OCI-LY7 (cell line): ENCODE measurements around the gene STXBP6. TPM values are rescaled to one million over a fixed set of nuclear protein-coding genes. Genes with fewer than 3 reads are reported as not detected.

Source experiments
- BruUV-seq: library from RNA; stranded (reverse); fragments of 400-500 nt; replicated peaks from 2 replicates; lab custom pipeline; 2021; lab: Mats Ljungman, UMichigan
- CTCF ChIA-PET: fragments of 300-600 bp; sonication (Branson Sonifier 250); formaldehyde crosslinking; loops from one replicate; lab custom pipeline; 2022; ENCODE audit warnings: antibody characterized with exemption; ENCODE audit not compliant: unreplicated experiment; lab: Charles Lee
- POLR2A ChIA-PET: fragments of 300-600 bp; sonication (Branson Sonifier 250); formaldehyde crosslinking; loops from one replicate; lab custom pipeline; 2022; ENCODE audit warnings: antibody characterized with exemption; lab: Charles Lee
- DNase-seq: peaks from one replicate; pipeline ENCODE4 v3.0.0-alpha.2; 2015; ENCODE audit warnings: low spot score
- H2AFZ ChIP-seq: fragments of 200-600 bp; sonication (generic), shearing (Covaris generic); 2 replicates; pipeline ENCODE4 v1.6.1; 2014; ENCODE audit warnings: mild to moderate bottlenecking, antibody characterized with exemption, low read length, moderate library complexity
- H3K27ac ChIP-seq: fragments of 200-600 bp; sonication (generic); 2 replicates; pipeline ENCODE4 v1.5.1; 2014; ENCODE audit warnings: mixed run types, low read depth, mild to moderate bottlenecking, moderate library complexity, low read length, inconsistent platforms; ENCODE audit not compliant: poor library complexity, severe bottlenecking
- H3K36me3 ChIP-seq: fragments of 200-600 bp; sonication (generic); 2 replicates; pipeline ENCODE4 v1.6.1; 2014; ENCODE audit warnings: mild to moderate bottlenecking, antibody characterized with exemption, low read length, moderate library complexity, mixed read lengths; ENCODE audit not compliant: insufficient read depth
- H3K4me1 ChIP-seq: fragments of 200-600 bp; sonication (generic); 2 replicates; pipeline ENCODE4 v1.5.1; 2014; ENCODE audit warnings: mild to moderate bottlenecking, low read length; ENCODE audit not compliant: insufficient read depth, poor library complexity, severe bottlenecking
- H3K4me2 ChIP-seq: fragments of 200-600 bp; sonication (generic); 2 replicates; pipeline ENCODE4 v1.6.1; 2014; ENCODE audit warnings: mild to moderate bottlenecking, low read length
- H3K4me3 ChIP-seq: fragments of 200-600 bp; sonication (generic); 2 replicates; pipeline ENCODE4 v1.5.1; 2014; ENCODE audit warnings: mild to moderate bottlenecking, low read depth, low read length; ENCODE audit not compliant: poor library complexity, severe bottlenecking
- H3K79me2 ChIP-seq: fragments of 200-600 bp; sonication (generic); 2 replicates; pipeline ENCODE4 v1.6.1; 2016; ENCODE audit warnings: low read depth, mild to moderate bottlenecking, low read length, moderate library complexity, mixed read lengths; ENCODE audit not compliant: insufficient read depth
- H3K9me2 ChIP-seq: fragments of 200-600 bp; sonication (generic); 2 replicates; pipeline ENCODE4 v1.6.1; 2016; ENCODE audit warnings: mild to moderate bottlenecking, low read length, mixed read lengths; ENCODE audit not compliant: insufficient read depth
- H3K9me3 ChIP-seq: fragments of 200-600 bp; sonication (generic); 2 replicates; pipeline ENCODE4 v1.6.1; 2014; ENCODE audit warnings: mild to moderate bottlenecking, mixed run types, low read length, mixed read lengths
- H4K20me1 ChIP-seq: fragments of 200-600 bp; sonication (generic); 2 replicates; pipeline ENCODE4 v1.6.1; 2014; ENCODE audit warnings: mild to moderate bottlenecking, antibody characterized with exemption, low read length, moderate library complexity, mixed read lengths; ENCODE audit not compliant: insufficient read depth
- EZH2phosphoT487 ChIP-seq: fragments of 200-600 bp; sonication (generic); IDR thresholded peaks from 2 replicates; pipeline ENCODE4 v1.6.1; 2018; ENCODE audit warnings: low read depth, borderline replicate concordance, mild to moderate bottlenecking, mixed run types, antibody characterized with exemption, low read length, moderate library complexity, mixed read lengths
- intact Hi-C: fragments of 100-400 bp; cut with micrococcal nuclease; formaldehyde crosslinking; loops from one replicate; pipeline ENCODE4 v1.10.0; 2022; ENCODE audit not compliant: unreplicated experiment
- total RNA-seq, 2 experiments: library from RNA; depleted of rRNA in 1 of 2; stranded (reverse); fragments of >200 nt in 1 of 2; shearing (Covaris generic) in 1 of 2; gene quantifications; 2 replicates each; pipeline ENCODE4 v1.2.3, GENCODE V29; 2014 to 2022
- TF ChIP-seq, protein P1 (sequence below): fragments of 200-600 bp; sonication (generic); conservative IDR thresholded peaks from 2 replicates; pipeline ENCODE4 v1.5.1; 2014; ENCODE audit warnings: mild to moderate bottlenecking, antibody characterized with exemption, low read length, moderate library complexity, mixed read lengths

STXBP6 gene
- total RNA-seq, 2 experiments from 2014 or later: 0.48 TPM; not detected in 1

DNA sequence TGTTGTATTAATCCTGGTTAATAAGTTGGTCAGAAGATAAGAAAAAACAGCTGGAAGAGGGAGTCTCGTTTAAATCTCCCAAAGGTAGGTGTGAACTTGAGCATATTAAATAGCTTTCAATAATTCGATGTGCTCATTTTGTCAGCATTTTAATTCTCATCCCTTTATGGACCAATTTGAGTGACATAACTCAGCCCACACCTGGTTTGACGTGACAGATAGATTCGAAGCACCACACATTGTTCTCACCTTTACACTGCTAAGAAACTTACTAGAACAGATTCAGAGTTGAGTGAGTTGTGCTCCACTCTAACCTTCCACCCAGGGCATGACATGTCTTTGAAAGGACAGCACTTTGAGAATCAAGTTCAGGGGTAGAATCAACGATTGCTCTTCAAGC is 254.5 kb downstream of the STXBP6 start:
- no peaks in the 10 kb centered on the region for H3K9me3 ChIP-seq
- H2AFZ ChIP-seq: no peak overlapping the region
- no peaks in the 10 kb centered on the region for H3K4me1 ChIP-seq
- no peak for DNase-seq
- no peak overlapping the region for H3K4me2 ChIP-seq
- H3K79me2 ChIP-seq: no peaks in the 10 kb centered on the region
- no peak for TF ChIP-seq EZH2phosphoT487
- TF ChIP-seq, protein P1, sequence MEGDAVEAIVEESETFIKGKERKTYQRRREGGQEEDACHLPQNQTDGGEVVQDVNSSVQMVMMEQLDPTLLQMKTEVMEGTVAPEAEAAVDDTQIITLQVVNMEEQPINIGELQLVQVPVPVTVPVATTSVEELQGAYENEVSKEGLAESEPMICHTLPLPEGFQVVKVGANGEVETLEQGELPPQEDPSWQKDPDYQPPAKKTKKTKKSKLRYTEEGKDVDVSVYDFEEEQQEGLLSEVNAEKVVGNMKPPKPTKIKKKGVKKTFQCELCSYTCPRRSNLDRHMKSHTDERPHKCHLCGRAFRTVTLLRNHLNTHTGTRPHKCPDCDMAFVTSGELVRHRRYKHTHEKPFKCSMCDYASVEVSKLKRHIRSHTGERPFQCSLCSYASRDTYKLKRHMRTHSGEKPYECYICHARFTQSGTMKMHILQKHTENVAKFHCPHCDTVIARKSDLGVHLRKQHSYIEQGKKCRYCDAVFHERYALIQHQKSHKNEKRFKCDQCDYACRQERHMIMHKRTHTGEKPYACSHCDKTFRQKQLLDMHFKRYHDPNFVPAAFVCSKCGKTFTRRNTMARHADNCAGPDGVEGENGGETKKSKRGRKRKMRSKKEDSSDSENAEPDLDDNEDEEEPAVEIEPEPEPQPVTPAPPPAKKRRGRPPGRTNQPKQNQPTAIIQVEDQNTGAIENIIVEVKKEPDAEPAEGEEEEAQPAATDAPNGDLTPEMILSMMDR: no peak
- no peak overlapping the region for H3K4me3 ChIP-seq
- ChIA-PET POLR2A (no interaction called here), CTCF (no interaction called here)
- no peaks in the 10 kb centered on the region for H3K9me2 ChIP-seq
- BruUV-seq: no TSS peak
- H3K36me3 ChIP-seq: no peaks in the 10 kb centered on the region
- intact Hi-C loops: no loop called here
- H4K20me1 ChIP-seq: no peaks in the 10 kb centered on the region
- no peak overlapping the region for H3K27ac ChIP-seq

DNA sequence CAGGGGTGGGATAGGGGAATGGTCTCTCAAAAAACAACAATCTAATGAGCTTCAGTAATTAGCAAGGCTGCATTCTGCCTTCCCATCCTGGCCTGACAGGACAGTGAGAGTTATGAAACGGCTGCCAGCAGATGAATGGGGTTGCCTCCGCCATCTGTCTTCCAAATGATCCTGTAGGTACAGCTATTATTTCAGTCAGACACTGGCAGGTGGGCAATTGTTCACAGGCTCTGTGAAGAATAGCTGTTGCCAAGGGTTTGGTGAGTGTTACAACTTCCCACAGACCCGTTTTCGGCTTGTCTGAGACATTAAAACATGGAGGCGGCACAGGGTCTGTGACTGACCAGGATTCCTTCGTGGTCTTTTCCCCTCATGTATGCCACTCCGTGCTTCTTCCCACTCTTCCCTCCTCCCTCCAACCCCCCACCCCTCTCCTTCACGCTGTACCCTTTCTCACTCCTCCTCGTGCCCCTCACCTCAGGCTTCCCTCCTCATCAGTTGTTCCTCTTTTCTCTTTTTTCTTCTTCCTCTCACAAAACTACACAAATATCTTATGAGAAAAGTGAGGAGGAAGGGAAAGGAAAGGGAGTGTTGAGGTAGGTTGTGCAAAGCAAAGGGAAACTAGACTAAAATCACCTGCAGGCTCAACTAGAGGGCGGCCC is 255.2 kb downstream of the STXBP6 start:
- no peak for DNase-seq
- H3K4me3 ChIP-seq: no peak overlapping the region
- H3K9me3 ChIP-seq: no peaks in the 10 kb centered on the region
- H3K9me2 ChIP-seq: no peaks in the 10 kb centered on the region
- no peaks in the 10 kb centered on the region for H3K79me2 ChIP-seq
- ChIA-PET CTCF (no interaction called here), POLR2A (no interaction called here)
- H2AFZ ChIP-seq: no peak overlapping the region
- intact Hi-C loops: no loop called here
- TF ChIP-seq, protein P1: no peak
- no TSS peak for BruUV-seq
- no peak overlapping the region for H3K27ac ChIP-seq
- H3K4me2 ChIP-seq: no peak overlapping the region
- H4K20me1 ChIP-seq: no peaks in the 10 kb centered on the region
- no peaks in the 10 kb centered on the region for H3K36me3 ChIP-seq
- H3K4me1 ChIP-seq: no peaks in the 10 kb centered on the region

DNA sequence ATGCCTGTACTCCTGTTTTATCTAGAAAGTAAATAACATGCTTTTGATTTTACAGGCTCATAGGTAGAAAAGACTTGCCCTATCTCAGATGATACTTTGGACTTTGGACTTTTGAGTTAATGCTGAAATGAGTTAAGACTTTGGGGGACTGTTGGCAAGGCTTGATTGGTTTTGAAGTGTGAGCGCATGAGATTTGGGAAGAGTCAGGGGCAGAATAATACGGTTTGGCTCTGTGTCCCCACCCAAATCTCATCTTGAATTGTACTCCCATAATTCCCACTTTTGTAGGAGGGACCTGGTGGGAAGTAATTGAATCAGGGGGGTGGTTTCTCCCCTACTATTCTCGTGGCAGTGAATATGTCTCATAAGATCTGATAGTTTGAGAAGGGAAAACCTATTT is 259.8 kb downstream of the STXBP6 start:
- Histone ChIP-seq H3K4me2 (no peak overlapping the region), H3K4me1 (no peaks in the 10 kb centered on the region), H3K4me3 (no peak overlapping the region), H2AFZ (no peak overlapping the region), H4K20me1 (no peaks in the 10 kb centered on the region), H3K79me2 (no peaks in the 10 kb centered on the region), H3K36me3 (no peaks in the 10 kb centered on the region), H3K9me3 (no peaks in the 10 kb centered on the region), H3K27ac (no peak overlapping the region), H3K9me2 (no peaks in the 10 kb centered on the region)
- CTCF ChIA-PET: no interaction called here
- TF ChIP-seq, protein P1: no peak
- no peak for TF ChIP-seq EZH2phosphoT487
- POLR2A ChIA-PET: no interaction called here
- BruUV-seq: no TSS peak
- intact Hi-C loops: no loop called here
- no peak for DNase-seq
